Measurements from ENCODE around the gene FRS2.
"Not testable (repeated sequence)": the region's sequence is repeated elsewhere in the genome, so short reads cannot be mapped to it uniquely, and the experiment has no call there.

Gene FRS2

DNA sequence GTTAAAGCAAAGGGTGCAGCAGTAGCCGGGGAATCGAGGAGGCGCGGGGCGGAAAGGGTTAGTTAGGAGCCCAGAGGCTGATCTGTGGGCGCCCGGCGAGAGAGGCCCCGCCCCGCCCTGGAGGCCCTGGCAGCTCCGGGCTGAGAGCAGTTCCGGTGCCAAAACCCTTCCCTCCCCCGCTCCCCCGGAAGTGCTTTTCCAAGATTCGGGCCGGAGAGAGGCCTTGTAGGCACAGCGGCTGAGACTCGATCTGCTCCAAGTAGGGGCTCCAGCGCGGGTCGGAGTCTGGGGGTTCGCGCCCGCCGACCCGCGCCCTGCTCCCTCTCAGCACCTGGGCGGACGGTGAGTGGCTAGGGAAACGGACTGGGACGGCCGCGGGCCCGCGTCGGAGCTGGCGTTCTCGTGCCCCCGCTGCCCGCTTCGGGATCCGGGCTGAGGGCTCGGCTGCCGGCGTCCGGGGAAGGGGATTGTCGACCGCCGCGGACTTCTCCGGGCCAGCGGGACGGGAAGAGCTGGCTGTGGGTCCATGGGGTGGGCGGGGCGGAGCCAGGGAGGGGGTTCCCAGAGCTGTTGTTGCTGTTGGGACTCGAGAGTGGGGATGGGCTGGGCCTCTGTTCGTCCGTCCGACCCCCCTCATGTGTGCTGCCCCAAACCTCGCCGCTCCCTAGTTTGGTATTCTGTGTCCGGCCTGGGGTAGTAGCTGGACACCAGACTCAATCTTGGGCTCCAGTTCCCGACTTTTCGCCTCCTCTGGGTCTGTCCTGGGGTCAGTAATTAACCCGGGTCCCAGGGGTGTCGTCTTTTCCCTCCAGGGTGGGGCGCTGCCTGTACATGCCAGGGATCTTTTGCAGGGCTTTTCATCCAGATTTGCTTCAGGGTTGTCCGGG lies at the start of gene FRS2:
Gene FRS2 (plus strand): TSS at position 200 of the 887 bp plus-strand sequence. CDS start 98,643 bp downstream, outside the sequence.
- DNase-seq = peak; percentile 84

DNA sequence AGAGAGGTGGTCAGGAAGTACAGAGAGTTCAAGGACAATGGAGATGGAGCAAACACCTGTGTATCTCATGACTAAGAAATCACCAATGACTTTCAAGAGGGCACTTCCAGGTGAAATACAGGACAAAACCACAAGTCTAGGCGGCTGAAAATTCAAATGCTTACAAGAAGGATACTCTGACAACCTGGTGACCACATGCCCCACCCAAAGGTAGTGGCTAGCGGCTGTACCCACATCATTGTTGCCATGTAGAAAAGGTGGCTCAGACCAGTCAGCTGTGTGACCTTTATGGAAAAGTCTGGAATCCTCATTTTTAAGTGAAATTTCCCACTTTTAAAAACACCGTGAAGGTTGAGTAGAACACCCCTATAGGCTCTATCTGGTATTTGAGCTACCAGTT lies 48.6 kb upstream of the FRS2 start:
- no peak for DNase-seq

- no peak for DNase-seq
Observed at GRCh38 chr12:69423037-69423905, 46.9 kb upstream of the FRS2 start.

GRCh38 chr12:69425417-69425816 lies 44.8 kb upstream of the FRS2 start:
- no peak for DNase-seq

GRCh38 chr12:69428351-69429073 lies 41.7 kb upstream of the FRS2 start:
- DNase-seq = no peak

GRCh38 chr12:69430942-69431590 lies 39.1 kb upstream of the FRS2 start:
- DNase-seq = no peak

GRCh38 chr12:69431591-69432222 lies 38.5 kb upstream of the FRS2 start:
- no peak for DNase-seq

DNA sequence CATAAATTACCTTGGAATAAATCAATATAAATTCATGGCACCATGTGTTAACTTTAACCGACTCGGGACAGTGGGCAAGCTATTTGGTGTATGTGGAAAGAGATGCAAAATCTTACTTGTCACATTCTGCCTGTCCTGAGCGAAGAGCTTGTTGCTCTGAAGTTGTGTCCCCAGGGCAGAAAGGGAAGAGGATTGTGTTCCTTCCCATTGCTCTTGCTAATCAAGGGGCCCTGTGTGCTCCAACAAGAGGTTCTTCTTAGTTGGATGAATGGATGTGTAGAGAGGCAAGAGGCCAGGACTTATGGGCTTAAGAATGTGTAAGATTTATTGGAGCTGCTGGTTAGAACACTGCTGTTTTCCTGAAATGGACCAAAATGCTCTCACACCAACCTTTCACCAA lies 36.5 kb upstream of the FRS2 start:
- DNase-seq = no peak

DNA sequence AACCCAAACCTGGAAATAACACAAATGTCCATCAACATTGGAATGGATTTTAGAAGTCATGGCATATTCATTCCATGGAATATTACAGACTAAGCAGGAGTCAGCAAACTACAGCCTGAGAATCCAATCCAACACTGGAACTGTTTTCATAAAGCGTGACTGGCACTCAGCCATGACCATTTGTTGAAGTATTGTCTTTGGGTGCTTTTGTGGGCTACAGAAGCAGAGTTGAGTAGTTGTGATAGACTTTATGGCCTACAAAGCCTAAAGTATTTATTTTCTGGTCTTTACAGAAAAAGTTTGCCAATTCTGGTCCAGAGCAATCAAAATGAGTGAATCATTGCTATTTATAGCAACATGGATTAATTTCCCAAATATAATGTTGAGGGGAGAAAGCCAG lies 34.5 kb upstream of the FRS2 start:
- DNase-seq = no peak

DNA sequence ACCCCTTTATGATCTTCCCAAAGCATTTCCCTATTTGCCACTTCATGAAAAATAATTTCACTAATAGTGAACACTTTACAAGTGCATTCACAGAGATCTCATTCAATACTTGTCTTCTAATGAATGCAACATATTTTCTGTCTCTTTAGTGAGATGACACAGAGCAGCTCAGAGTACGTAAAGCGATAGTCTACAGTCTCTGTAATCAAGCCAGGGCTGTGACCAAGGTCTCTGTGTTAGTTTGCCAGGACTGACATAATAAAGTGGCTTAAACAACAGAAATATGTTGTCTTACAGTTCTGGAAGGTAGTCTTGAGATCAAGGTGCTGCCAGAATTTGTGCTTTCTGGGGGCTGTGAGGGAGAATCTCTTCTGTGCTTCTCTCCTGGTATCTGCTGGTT lies 33.1 kb upstream of the FRS2 start:
- DNase-seq = no peak

DNA sequence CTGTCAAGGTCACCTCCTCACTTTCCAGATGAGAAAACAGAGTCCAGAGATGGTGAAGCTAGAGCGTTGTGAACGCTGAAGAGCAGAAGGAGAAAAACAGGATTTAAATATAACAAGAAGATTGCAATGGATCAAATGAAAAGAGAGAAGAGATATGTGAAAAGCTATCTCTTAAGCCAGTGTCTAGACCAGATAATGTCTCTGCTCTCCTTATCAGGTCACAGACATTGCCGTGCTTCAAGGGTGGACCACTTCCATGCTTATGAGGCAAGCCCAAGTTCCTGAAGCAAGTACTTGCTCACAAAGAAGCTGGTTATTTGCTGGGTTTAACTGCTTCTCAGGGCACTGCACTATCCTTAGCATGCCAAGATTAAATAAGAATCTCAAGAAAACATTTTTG lies 31.6 kb upstream of the FRS2 start:
- no peak for DNase-seq

DNA sequence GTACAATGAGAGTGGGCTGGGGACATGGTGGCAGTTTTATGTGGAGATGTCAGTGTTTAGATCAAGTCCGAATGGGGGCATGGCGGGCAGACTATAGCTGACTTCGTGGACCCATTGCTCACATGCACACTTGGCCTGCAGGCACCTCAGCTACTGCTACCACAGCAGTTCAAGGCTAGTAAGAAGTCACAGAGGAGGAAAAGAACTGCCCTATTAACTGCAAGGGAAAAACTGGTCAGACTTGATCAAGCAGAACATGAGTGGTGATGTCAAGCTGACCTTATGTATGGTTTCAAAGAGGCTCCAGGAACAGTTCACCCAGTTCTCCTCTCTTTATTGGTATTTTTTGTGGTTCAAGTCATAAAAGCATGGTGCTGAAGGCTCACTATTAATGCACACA lies 30.2 kb upstream of the FRS2 start:
- DNase-seq = no peak

GRCh38 chr12:69440886-69441285 lies 29.3 kb upstream of the FRS2 start:
- no peak for DNase-seq

DNA sequence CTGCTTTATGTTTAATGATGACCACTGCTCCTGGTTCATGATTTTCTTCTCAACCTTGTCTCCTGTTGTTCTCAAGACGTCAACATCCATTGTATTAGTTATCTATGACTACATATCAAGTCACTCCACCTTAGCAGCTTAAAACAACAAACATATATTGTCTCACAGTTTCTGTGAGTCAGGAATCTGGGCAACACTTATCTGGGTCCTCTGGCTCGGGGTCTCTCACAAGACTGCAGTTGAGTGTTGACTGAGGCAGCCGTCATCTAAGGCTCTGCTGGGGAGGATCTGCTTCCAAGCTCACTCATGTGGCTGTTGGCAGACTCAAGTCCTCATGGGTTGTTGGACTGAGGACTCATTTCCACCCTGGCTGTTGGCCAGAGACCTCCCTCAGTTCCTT lies 27.3 kb upstream of the FRS2 start:
- DNase-seq = no peak

DNA sequence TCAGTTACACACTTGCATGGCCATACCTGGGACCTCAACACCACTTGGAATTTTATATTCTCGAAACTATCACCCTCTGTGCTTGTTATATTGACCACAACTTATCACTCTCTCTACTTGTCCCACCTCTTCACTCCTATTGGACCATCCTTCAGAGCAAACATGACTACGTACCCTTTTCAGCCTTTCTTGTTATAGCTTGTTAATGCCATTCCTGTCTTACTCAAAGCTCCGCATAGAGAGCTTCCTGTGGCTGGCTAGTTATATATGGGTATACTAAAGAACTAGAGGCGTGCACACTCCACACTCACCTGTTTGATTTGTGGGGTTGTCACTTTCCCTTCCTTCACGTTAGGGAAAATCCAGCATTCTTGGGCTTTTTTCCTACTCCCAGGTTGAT lies 26.3 kb upstream of the FRS2 start:
- DNase-seq = no peak

GRCh38 chr12:69447892-69448291 lies 22.3 kb upstream of the FRS2 start:
- DNase-seq = no peak

- not testable (repeated sequence) for DNase-seq
Observed at GRCh38 chr12:69452598-69453132, 17.5 kb upstream of the FRS2 start.

DNA sequence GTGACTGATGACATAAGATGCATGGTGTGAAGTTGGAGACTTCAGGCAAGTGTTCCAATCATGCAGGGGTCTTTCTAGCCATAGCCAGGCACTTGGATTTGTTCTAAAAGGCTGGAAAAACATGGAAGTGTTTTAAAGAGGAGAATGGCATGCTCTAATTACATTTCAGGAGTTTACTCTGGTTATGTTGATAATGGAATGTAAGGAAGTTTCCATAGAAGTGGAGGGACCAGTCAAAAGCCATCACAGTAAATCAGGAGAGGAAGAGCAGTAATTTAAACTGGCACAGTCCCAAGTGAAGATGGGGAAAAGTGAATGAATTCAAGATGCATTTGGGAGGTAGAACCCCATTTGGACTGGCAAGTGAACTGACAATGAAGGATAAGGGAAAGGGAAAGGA lies 13.9 kb upstream of the FRS2 start:
- DNase-seq = no peak

- DNase-seq = no peak
Observed at GRCh38 chr12:69457433-69457832, 12.8 kb upstream of the FRS2 start.

- no peak for DNase-seq
Observed at GRCh38 chr12:69459477-69459876, 10.7 kb upstream of the FRS2 start.

GRCh38 chr12:69464428-69464827 lies 5.8 kb upstream of the FRS2 start:
- DNase-seq = no peak

DNA sequence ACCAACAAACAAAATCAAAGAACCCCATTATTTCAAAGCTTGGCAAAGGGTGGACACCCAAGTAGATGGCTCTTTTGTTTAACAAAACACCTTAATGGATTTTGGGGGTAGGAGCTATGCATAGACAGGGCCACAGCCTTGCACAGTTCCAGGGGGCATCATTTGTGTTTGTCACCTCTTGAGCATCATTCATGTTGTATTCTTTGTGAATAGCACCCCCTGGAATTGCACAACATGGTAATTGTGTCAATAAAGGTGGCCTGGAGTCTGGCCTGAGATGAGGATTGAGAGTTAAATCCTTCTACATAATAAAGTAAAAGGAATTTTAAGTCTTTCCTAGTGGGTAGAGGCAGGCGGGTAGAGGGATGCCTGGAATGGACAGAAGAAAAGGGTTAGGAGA lies 3.3 kb upstream of the FRS2 start:
- DNase-seq = no peak

All from activated CD8-positive, alpha-beta memory T cell treated with anti-CD3 and anti-CD28 coated beads, Interleukin-2, amount 50 U/mL, for 4 hours (primary cell).